Tibial nerve (tissue), 3 donors: ENCODE measurements around the gene MACF1.

Source experiments
- CTCF ChIP-seq, 5 experiments: fragments of 200-600 bp in 3 of 5; fragments of 450-650 bp in 2 of 5; sonication (generic) in 3 of 5; IDR thresholded peaks; one replicate each; pipeline ENCODE4 v1.5.1; 2016 to 2019; ENCODE audit warnings: antibody characterized with exemption in 5 of 5, mild to moderate bottlenecking in 3 of 5, moderate library complexity in 2 of 5
- POLR2A ChIP-seq, 2 donors: fragments of 450-650 bp; IDR thresholded peaks; one replicate each; pipeline ENCODE4 v1.6.1; 2017; ENCODE audit warnings: antibody characterized with exemption in 2 of 2, mild to moderate bottlenecking in 2 of 2, moderate library complexity in 2 of 2

GRCh38 chr1:39397487-39397886 is 193.0 kb downstream of the MACF1 start:
- TF ChIP-seq CTCF (IDR thresholded peaks at IDR 0.05), result no peak
- TF ChIP-seq POLR2A (IDR thresholded peaks at IDR 0.05), result no peak
